GM18517 (cell line): ENCODE results near the gene APOO.
"Not testable (repeated sequence)": the region's sequence is repeated elsewhere in the genome, so short reads cannot be mapped to it uniquely, and the experiment has no call there.

Source experiments
- ATAC-seq: cut with Tn5 transposase; IDR thresholded peaks from one replicate; pipeline ENCODE4 v1.9.1; 2021; ENCODE audit warnings: mild to moderate bottlenecking, moderate library complexity; ENCODE audit not compliant: unreplicated experiment

The APOO gene

DNA sequence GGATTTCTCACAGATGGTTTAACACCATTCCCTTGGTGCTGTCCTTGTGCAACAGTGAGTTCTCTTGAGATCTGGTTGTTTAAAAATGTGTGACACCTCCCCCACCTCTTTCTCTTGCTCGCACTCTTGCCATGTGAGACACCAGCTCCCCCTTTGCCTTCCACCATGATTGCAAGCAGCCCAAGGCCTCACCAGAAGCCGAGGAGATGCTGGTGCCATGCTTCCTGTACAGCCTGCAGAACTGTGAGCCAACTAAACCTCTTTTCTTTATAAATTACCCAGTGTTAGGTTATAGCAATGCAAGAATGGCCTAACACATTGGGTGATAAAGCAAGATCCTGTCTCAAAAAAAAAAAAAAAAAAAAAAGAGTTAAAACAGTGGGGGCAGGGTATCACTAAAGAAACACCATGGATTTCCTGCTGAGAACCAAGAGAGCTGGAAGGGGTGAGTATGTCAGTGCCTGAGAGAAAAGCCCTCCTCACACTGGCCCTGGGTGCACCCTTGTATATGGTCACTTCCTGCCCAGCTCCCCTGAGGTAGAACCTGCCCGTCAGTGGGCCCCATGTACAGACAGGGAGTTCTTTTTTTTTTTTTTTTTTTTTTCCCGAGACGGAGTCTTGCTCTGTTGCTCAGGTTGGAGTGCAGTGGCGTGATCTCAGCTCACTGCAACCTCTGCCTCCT, 46.4 kb downstream of the APOO start:
- ATAC-seq, result no peak

DNA sequence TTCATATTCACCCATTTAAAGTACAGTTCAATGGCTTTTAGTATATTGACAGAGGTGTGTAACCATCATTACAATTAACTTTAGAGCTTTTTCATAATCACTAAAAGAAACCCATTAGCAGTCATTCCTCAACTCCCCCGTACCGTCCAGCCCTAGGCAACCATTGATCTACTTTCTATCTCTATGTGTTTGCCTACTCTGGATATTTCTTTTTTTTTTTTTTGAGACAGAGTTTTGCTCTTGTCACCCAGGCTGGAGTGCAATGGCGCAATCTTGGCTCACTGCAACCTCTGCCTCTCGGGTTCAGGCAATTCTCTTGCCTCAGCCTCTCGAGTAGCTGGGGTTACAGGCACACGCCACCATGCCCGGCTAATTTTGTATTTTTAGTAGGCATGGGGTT, 48.5 kb downstream of the APOO start:
- not testable (repeated sequence) for ATAC-seq

DNA sequence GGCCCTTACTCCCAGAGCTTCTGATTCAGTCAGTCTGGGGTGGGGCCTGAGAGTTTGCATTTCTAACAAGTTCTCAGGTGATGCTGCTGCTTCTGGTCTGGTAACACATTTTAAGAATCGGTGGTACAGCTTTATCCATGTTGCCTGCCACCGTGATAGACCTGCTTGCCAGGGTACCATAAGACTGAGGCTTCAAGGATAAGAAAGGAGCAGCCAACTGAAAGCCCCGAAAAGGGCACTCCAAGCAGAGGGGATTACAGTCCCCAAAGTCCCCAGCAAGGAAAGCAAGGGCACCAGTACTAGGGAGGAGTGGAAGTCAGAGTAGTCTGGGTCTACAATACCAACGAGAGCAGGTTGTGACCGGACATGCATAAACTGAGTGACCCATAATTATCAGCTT, 49.8 kb downstream of the APOO start:
- ATAC-seq, result no peak

DNA sequence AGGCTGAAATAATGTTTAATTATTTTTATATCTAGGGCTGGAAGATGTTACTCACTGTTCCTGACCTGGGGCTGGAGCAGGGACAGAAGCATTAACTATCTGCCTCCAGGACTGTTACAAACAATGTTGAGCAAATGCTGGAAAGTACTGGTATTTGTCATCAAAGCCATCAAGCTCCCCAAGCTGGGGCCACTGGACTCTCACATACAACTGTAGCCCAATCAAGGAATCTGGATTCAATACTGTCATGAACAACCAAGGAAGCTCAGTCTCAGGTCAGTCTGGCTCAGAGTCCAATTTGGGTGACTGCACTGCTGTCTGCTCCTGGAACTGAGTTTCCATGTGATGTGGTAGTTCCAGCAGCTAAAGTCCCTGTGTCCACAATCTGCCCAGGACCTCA, 50.4 kb downstream of the APOO start:
- no peak for ATAC-seq

DNA sequence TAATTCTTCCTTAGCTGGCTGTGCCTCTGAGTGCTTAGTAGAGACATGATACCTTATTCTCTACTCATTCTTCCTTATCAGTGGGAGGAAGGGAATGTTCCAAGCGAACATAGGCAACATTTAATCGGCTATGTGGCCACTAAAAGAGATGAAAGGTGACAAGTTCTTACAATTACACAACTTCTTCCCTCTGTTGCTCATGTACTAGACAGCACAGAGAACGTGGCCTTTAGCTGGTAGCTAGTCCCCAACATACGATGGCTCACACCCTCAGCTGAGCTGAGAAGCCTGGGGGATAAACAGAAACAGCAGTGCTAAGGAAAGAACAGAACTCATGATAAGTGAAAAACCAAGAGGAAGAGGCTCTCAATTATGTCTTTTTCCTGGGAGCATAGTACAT, 52.2 kb downstream of the APOO start:
- ATAC-seq, result no peak

DNA sequence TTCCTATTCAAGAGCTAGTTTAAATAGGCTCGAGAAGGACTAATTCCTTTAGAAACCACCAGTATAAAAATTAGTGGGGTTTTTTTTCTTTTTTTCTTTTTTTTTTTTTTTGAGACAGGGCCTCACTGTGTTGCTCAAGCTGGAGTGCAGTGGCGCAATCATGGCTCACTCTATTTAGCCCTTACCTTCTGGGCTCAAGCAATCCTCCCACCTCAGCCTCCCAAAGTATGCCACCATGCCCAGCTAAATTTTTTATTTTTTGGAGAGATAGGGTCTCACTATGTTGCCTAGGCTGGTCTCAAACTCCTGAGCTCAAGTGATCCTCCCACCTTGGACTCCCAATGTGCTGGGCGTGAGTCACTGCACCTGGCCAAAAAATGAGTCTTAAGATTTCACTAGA, 52.8 kb downstream of the APOO start:
- ATAC-seq, result no peak

DNA sequence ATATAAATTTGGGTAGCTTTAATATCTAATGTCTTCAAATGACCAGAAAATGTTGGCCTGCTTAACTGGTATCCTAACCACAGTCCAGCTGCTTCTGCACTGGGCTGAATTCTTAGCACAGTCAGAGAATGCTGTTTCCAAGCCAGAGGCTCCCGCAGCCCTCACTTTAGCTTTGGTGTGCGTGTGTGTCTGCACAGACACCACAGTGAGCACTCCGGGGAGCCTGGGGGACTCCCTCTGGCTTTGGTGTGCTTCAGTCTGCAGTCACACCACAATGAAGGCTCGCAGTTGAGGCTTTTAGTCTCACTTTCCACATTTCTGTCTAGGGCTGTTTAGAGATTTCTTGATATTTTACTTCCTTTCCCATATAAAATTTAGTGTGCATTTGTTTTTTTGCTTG, 53.6 kb downstream of the APOO start:
- no peak for ATAC-seq

DNA sequence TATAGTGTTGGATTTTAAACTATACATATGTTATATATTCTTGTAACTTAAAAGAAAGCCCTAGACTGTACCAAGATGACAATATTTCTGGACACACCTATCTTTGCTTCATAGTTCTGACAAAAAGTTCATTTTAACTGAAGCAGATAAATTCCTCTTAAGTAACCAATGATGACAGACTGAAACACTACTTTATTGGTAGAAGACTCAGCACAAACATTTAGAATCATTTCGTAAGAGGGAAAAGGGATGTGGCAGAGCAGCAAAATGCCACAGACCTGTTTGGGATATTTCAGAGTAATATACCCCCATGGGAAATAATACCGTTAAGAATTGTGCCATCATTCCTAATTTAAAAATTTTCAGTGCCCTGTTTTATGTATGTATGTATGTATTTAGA, 56.2 kb downstream of the APOO start:
- no peak for ATAC-seq

DNA sequence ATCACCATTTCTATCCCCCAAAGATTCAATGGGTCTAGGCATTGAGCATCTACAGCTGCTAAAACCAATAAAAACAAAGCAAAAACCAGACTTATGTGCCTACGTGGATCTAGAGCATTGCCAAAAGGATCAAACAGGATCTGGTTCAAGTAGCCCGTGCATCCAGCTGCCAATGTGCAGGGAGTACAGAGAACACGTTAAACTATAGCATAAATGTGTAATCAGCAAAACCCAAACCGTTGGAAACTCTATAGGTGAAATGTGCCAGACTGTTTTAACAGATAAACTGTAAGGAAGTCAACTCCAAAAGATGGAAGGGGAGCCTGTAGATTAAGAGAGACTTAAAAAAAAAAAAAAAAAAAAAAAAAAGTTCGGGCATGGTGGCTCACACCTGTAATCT, 58.5 kb downstream of the APOO start:
- ATAC-seq, result no peak

DNA sequence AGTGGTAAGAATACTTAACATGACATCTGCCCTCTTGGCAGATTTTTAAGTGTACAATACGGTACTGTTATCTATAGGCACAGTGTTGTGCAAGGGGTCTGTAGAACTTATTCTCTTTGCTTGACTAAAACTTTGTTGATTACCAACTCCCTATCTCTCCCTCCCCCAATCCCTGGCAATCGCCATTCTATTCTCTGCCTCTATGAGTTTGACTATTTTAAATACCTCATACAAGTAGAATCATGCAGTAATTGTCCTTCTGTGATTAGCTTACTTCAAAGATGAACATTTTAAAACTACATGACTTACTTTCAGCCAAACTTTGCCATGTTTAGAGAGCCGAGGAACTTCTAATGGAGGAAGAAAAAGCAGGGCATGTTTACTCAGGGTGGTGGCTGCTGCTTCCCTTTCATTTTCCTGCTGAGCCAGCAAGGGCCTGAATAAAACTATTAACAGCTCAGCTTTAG, 62.4 kb downstream of the APOO start:
- ATAC-seq, result no peak

DNA sequence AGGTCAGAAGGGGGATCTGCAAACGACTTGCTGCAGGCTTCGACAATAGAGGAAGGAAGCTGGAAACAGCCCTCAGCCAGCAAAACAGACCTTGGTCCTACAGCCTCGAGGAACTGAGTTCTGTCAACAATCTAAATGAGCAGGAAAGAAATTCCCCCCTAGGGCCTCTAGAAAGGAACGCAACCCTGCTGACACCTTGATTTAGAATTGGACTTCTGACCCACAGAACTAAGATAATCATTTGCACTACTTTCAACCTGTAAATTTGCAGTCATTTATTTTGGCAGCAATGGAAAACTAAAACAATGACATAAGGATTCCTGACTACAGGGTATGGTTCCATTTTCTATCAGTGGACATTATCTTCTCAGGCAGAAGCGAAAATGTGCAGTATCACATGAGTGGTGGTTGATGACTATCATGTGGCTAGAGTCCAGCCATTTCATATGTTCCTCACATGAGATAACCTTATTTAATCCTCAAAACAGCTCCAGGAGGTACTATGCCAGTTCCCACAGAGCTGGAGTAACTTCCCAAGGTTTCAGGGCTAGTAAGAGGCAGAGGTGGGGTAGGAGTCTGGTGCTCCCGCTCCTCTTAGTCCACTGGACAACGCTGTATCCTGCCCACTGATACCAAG, 63.1 kb downstream of the APOO start:
- ATAC-seq, result no peak

DNA sequence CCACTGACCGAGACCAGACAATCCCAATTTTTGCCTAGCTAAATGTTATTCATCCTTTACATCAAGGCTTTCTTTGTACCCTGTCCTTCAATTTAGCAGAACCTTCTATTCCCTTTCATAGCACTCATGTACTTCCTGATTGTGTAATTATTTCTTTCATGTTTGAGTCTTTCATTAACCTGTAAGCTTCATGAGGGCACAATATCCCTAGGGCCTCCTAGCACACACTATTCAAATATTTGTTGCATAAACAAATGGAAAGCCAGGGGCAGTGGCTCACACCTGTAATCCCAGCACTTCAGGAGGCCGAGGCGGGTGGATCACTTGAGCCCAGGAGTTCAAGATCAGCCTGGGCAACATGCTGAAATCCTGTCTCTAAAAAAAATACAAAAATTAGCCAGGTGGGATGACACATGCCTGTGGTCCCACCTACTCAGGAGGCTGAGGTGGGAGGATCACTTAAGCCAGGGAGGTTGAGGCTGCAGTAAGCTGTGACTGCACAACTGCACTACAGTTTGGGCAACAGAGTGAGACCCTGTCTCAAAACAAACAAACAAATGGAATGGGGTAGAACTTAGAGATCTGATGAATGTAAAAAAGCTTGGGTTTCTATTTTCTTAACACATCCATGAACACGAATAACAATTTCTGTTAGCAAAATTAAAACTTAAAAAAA, 65.8 kb downstream of the APOO start:
- ATAC-seq, result no peak

DNA sequence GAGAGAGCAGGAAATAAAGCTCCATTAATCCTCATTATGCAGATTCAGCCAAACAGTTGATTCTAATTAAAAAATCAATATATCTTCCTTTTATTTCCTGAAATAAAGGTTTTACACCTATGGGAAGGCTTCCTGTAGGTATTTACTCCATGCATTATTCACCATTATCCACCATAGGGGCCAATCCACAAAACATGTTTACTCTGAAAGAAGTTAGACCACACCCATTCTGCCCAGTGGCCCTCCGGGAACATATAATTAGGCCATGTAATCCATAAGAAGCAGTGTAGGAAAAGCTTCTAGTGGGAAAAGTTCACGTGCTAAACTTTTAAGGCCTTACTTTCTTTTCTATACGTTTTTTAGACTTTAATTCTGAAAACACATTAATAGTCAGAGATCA, 67.1 kb downstream of the APOO start:
- ATAC-seq, result no peak

DNA sequence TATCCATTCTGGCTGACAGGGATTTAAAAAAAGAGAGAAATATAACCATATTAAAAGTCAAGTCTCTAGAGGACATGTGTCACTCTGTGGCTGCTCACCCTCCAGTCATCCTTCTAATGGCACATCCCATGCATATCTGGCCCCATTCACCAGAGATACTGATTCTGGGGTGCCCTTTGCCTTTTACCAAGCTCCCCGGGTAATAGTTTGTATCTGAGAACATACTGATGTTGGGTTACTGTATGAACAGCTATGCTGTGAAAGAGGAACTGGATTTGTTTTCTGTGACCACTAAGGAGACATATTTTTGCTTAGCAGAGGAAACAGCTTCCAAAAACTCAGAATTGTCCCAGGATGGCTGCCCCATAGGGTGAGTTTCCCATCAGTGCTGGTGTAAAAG, 68.8 kb downstream of the APOO start:
- no peak for ATAC-seq

DNA sequence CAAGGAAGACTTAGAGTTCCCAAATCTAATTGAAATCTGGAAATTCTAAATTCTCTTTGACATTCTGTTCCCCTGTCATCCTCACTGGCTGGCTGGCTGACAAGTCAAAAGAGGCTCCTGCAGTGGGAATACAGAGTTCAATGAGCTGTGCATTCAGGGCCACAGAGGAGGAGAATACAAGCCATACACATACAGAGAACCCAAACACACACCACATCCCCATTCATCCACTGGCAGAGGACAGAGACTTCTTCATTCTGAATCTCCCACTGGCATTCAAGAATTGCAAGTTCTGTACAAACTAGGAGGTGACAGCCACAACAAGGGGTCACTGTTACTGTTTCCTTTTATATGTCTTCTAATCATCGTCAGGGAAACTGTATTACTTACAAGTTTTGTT, 75.0 kb downstream of the APOO start:
- no peak for ATAC-seq

DNA sequence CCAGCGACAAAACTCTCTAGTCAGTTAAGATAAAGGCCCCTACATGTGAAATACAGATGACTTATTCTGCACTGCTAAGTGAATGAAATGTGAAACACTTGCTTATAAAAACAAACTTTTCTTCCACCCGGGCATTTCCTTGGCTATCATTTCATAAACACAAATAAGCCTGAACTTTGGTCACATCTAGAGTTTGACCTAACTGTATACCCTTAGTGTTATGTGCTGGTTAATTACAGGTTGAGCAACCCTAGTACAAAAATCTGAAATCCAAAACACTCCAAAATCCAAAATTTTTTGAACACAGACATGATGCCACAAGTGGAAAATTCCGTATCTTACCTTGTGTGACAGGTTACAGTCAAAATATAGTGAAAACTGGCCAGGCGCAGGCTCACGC, 78.9 kb downstream of the APOO start:
- ATAC-seq, result no peak

DNA sequence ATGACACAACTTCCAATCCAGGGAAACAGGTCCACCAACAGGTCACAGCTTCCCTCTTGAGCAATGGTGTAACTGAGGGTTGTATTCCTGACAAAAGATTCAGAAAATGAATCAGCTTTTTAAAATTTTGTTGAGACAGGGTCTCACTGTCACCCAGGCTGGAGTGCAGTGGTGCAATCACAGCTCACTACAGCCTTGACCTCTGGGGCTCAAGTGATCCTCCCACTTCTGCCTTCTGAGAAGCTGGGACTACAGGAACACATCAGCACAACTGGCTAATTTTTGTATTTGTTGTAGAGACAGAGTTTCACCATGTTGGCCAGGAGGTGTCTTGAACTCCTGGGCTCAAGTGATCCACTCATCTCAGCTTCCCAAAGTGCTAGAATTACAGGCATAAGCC, 81.1 kb downstream of the APOO start:
- no peak for ATAC-seq

DNA sequence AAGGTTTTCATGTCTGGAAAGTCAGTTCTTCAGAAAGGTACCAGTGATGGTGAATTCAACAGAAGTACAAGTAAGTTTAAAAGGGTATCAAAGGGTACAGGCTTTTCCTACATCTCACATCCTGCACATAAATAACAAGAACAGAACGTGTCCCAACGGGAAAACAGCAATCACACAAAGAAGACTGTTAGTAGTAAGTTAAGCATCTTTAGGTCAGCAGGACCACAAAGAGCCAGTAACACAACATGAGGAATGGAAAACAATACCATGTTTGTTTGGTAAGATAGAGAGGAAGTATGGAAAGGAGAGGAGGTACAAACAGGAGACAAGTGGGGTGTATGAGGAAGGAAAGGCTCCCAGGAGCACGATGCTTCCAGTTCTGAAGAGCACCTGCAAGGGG, 81.5 kb downstream of the APOO start:
- ATAC-seq, result no peak

DNA sequence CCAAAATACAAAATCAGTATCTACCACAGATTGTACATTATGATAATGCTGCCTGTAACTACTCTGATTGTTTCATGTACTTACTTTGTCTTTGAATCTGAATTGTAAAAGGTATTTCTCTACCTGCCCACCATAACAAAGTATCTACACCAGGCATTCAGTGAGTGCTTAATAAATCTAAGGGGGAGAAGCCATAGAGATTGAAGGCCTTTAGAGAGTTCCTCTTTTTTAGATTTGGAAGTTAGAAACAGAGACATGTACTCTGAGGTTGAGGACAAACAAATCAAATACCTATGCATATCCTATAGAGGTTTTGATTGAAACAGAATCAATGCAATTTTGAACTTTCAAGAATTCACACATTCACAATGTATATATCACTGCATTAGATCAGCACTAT, 82.1 kb downstream of the APOO start:
- ATAC-seq, result no peak

DNA sequence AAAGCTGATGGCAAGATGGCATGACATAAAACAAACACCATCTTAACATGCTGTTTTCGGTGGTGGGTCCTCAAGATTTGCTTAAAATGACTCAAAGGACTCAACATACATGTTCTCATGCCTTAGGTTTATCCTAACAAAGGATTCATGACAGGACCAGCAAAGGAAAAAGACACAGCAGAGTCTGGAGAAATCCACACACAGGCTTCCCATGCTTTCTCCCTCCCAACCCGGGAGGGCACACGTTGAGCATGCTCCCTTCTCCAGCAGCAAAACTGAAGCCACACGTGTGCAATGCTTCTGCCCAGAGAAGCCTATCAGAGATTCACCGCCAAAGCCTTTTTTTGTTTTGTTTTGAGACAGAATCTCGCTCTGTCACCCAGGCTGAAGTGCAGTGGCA, 84.9 kb downstream of the APOO start:
- no peak for ATAC-seq

DNA sequence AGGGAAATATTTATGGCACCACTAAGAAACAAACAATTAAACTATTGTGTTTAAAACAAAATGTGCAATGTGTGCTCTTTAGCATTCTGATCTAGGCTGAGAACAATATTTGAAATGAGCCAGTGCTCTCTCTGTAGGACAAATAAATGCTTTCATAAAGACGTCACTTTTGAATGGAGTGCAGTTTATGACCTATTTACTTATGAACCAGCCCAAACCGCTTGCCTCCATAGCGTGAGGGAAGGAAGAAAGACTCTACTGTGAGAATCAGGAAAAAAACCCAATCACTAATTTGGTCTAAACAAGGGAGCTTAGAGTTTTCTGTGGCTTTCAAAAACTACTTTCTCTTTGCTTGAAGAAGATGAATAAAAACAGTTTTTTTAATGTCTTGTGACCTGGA, 85.3 kb downstream of the APOO start:
- ATAC-seq, result no peak

DNA sequence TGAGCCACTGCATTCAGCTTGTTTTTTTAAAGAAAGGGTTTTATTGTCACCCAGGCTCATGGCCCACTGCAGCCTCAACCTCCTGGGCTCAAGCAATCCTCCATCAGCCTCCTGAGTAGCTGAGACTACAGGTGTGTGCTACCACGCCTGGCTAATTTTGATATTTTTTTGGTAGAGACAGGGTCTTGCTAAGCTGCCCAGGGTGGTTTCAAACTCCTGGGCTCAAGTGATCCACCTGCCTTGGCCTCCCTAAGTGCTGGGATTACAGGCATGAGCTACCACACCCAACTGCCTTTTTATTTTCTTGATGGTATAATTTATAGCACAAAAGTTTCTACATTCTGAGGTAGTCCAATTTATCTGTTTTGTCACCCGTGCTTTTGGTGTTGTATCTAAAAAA, 85.9 kb downstream of the APOO start:
- no peak for ATAC-seq
